ENCODE results near the gene ANO1. TPM values are rescaled to one million over a fixed set of nuclear protein-coding genes. Genes with fewer than 3 reads are reported as not detected.

The ANO1 gene
- total RNA-seq, 1 experiment from 2014 or later = 17.8 TPM

GRCh38 chr11:70067036-70067435 lies 11.1 kb upstream of the ANO1 start:
- Mint-ChIP-seq H3K27ac (ENCODE audit: unreplicated experiment) (no peak overlapping the region), H3K9me3 (ENCODE audit: low read depth, unreplicated experiment) (no peaks in the 10 kb centered on the region), H3K36me3 (ENCODE audit: insufficient read depth, unreplicated experiment) (peaks cover 7% of the 10 kb centered on the region), H3K27me3 (ENCODE audit: unreplicated experiment) (no peaks in the 10 kb centered on the region), H3K4me1 (ENCODE audit: low read depth, unreplicated experiment) (peaks cover 33% of the 10 kb centered on the region), H3K4me3 (ENCODE audit: low read depth, unreplicated experiment) (no peak overlapping the region)
- intact Hi-C loops (cut with micrococcal nuclease; ENCODE audit: unreplicated experiment) = no loop called here
- TF ChIP-seq CTCF (IDR thresholded peaks at IDR 0.05; ENCODE audit: unreplicated experiment) = no peak
- CTCF ChIA-PET = interaction anchor here (0.7 kb wide), 1 partner anchor 818 kb away, joined by 4 read pairs; no protein-coding TSS in a partner anchor
- no TSS peak for BruUV-seq (replicated peaks)
- no peak for DNase-seq

- CTCF ChIA-PET = interaction anchor here (0.6 to 1.3 kb wide), 5 partner anchors 8 to 1024 kb away, joined by 3 to 5 read pairs (median 3); no protein-coding TSS in a partner anchor
- Mint-ChIP-seq H3K9me3 (ENCODE audit: low read depth, unreplicated experiment) (no peaks in the 10 kb centered on the region), H3K4me1 (ENCODE audit: low read depth, unreplicated experiment) (peaks cover 33% of the 10 kb centered on the region), H3K27ac (ENCODE audit: unreplicated experiment) (peak overlapping the region; percentile 35), H3K36me3 (ENCODE audit: insufficient read depth, unreplicated experiment) (peaks cover 7% of the 10 kb centered on the region), H3K4me3 (ENCODE audit: low read depth, unreplicated experiment) (peak overlapping the region; percentile 16), H3K27me3 (ENCODE audit: unreplicated experiment) (no peaks in the 10 kb centered on the region)
- BruUV-seq (replicated peaks) = no TSS peak
- no peak for TF ChIP-seq CTCF (IDR thresholded peaks at IDR 0.05; ENCODE audit: unreplicated experiment)
- DNase-seq = peak; percentile 72
- intact Hi-C loops (cut with micrococcal nuclease; ENCODE audit: unreplicated experiment) = no loop called here
Observed at GRCh38 chr11:70067591-70068341, 10.4 kb upstream of the ANO1 start.

- no peak for TF ChIP-seq CTCF (IDR thresholded peaks at IDR 0.05; ENCODE audit: unreplicated experiment)
- DNase-seq = no peak
- CTCF ChIA-PET = interaction anchor here (0.6 to 1.3 kb wide), 5 partner anchors 9 to 167 kb away, joined by 3 to 5 read pairs (median 3); no protein-coding TSS in a partner anchor
- H3K4me1 Mint-ChIP-seq (ENCODE audit: low read depth, unreplicated experiment) = peaks cover 32% of the 10 kb centered on the region
- no peaks in the 10 kb centered on the region for H3K9me3 Mint-ChIP-seq (ENCODE audit: low read depth, unreplicated experiment)
- H3K27ac Mint-ChIP-seq (ENCODE audit: unreplicated experiment) = peak overlapping the region; percentile 35
- BruUV-seq (replicated peaks) = no TSS peak
- peaks cover 7% of the 10 kb centered on the region for H3K36me3 Mint-ChIP-seq (ENCODE audit: insufficient read depth, unreplicated experiment)
- peak overlapping the region; percentile 16 for H3K4me3 Mint-ChIP-seq (ENCODE audit: low read depth, unreplicated experiment)
- intact Hi-C loops (cut with micrococcal nuclease; ENCODE audit: unreplicated experiment) = no loop called here
- H3K27me3 Mint-ChIP-seq (ENCODE audit: unreplicated experiment) = no peaks in the 10 kb centered on the region
Observed at GRCh38 chr11:70068345-70068744, 9.8 kb upstream of the ANO1 start.

- no peak overlapping the region for H3K4me3 Mint-ChIP-seq (ENCODE audit: low read depth, unreplicated experiment)
- no peak overlapping the region for H3K27ac Mint-ChIP-seq (ENCODE audit: unreplicated experiment)
- no TSS peak for BruUV-seq (replicated peaks)
- CTCF ChIA-PET = no interaction called here
- intact Hi-C loops (cut with micrococcal nuclease; ENCODE audit: unreplicated experiment) = no loop called here
- H3K9me3 Mint-ChIP-seq (ENCODE audit: low read depth, unreplicated experiment) = no peaks in the 10 kb centered on the region
- H3K27me3 Mint-ChIP-seq (ENCODE audit: unreplicated experiment) = no peaks in the 10 kb centered on the region
- no peak for DNase-seq
- no peak for TF ChIP-seq CTCF (IDR thresholded peaks at IDR 0.05; ENCODE audit: unreplicated experiment)
- peaks cover 25% of the 10 kb centered on the region for H3K4me1 Mint-ChIP-seq (ENCODE audit: low read depth, unreplicated experiment)
- H3K36me3 Mint-ChIP-seq (ENCODE audit: insufficient read depth, unreplicated experiment) = peaks cover 7% of the 10 kb centered on the region
Observed at GRCh38 chr11:70068950-70069349, 9.2 kb upstream of the ANO1 start.
